Embryonic facial prominence (tissue), 1 donor: ENCODE results near the gene FOXP1.
"Not testable (repeated sequence)": the region's sequence is repeated elsewhere in the genome, so short reads cannot be mapped to it uniquely, and the experiment has no call there.

Experiments used
- DNase-seq: peaks from one replicate; pipeline ENCODE4 v3.0.0-alpha.2; 2016; ENCODE audit errors: extremely low spot score

The FOXP1 gene

GRCh38 chr3:71330909-71331308 is 252.6 kb downstream of the FOXP1 start:
- DNase-seq = no peak

- DNase-seq = no peak
Measured at GRCh38 chr3:71330505-71330904, 253.0 kb downstream of the FOXP1 start.

GRCh38 chr3:71329817-71330216 is 253.7 kb downstream of the FOXP1 start:
- no peak for DNase-seq

- no peak for DNase-seq
Measured at GRCh38 chr3:71328926-71329325, 254.6 kb downstream of the FOXP1 start.

GRCh38 chr3:71327936-71328335 is 255.6 kb downstream of the FOXP1 start:
- DNase-seq = no peak

GRCh38 chr3:71325715-71326114 is 257.8 kb downstream of the FOXP1 start:
- no peak for DNase-seq

GRCh38 chr3:71324224-71324623 is 259.3 kb downstream of the FOXP1 start:
- not testable (repeated sequence) for DNase-seq

- DNase-seq = no peak
Measured at GRCh38 chr3:71323558-71323957, 260.0 kb downstream of the FOXP1 start.

GRCh38 chr3:71322154-71322553 is 261.4 kb downstream of the FOXP1 start:
- no peak for DNase-seq

- DNase-seq = no peak
Measured at GRCh38 chr3:71319771-71320170, 263.8 kb downstream of the FOXP1 start.

- no peak for DNase-seq
Measured at GRCh38 chr3:71318458-71318827, 265.1 kb downstream of the FOXP1 start.

GRCh38 chr3:71317749-71318457 is 265.6 kb downstream of the FOXP1 start:
- no peak for DNase-seq

GRCh38 chr3:71317140-71317539 is 266.4 kb downstream of the FOXP1 start:
- no peak for DNase-seq

GRCh38 chr3:71316066-71316777 is 267.3 kb downstream of the FOXP1 start:
- DNase-seq = no peak

- DNase-seq = no peak
Measured at GRCh38 chr3:71315431-71315830, 268.1 kb downstream of the FOXP1 start.

GRCh38 chr3:71313844-71314243 is 269.7 kb downstream of the FOXP1 start:
- no peak for DNase-seq

GRCh38 chr3:71312461-71312860 is 271.1 kb downstream of the FOXP1 start:
- no peak for DNase-seq

- DNase-seq = no peak
Measured at GRCh38 chr3:71311661-71312046, 271.9 kb downstream of the FOXP1 start.

- DNase-seq = no peak
Measured at GRCh38 chr3:71310980-71311660, 272.4 kb downstream of the FOXP1 start.

- DNase-seq = no peak
Measured at GRCh38 chr3:71310359-71310979, 273.1 kb downstream of the FOXP1 start.

- DNase-seq = no peak
Measured at GRCh38 chr3:71309886-71310285, 273.6 kb downstream of the FOXP1 start.

GRCh38 chr3:71309342-71309741 is 274.2 kb downstream of the FOXP1 start:
- no peak for DNase-seq
